GM19043 (cell line): ENCODE data around the gene FAM90A26.
"Not testable (repeated sequence)": the region's sequence is repeated elsewhere in the genome, so short reads cannot be mapped to it uniquely, and the experiment has no call there.

Experiments used
- ATAC-seq: cut with Tn5 transposase; IDR thresholded peaks from one replicate; pipeline ENCODE4 v1.9.1; 2021; ENCODE audit warnings: low read depth; ENCODE audit not compliant: unreplicated experiment

FAM90A26 gene

DNA sequence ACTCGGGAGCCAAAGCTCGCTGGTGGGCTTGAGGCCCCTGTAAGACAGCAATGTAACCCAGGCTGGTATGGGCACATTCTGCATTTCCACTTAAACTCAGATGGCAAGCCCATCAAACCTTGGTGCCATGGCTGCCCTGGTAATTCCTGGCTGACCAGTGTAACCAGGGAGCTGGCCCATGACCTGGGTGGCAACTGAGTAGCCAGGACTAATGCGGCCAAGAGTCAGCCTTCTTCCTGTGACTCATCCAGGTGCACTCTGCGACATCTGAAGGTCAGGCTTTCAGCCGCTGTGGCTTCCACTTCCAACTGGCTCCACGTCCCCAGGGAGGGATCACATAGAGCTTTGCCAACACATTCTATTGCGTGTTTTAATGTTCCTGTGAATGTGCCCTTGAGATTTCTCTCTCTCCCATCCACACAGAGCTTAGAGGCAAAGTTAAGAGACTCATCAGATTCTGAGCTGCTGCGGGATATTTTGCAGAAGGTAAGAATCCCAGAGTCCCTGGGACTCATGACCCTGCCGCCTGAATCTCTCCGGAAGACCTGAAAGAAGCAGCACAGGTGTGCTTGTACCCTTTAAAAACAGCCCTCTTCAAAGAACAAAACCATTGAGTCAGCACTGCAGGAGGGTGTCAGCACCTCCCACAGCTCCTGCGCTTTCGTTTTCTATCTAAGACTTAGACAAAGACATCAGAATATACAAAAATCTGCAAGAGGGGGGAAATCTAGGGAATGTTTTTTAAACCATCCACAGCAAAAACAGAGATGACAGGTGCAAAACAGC is 14.9 kb upstream of the FAM90A26 start:
- not testable (repeated sequence) for ATAC-seq

DNA sequence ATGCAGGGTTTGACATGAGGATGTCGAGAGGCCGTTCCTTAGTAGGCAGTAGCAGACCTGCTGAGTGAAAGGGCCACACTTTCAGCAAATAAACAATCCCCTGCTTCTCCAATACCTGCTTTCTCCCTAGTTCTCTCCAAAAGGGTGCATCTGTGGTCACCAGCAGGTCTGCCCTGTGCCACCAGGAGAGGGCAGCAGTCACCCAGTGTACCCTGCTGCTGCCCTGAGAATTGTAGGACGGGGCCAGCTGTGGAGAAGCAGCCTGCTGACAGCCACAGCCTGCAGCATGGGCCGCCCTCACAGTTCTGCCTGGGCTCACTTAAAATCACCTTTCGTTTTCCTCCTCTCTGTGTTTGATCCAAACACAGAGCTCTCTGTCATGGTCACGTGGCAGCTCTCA is 11.8 kb upstream of the FAM90A26 start:
- not testable (repeated sequence) for ATAC-seq

DNA sequence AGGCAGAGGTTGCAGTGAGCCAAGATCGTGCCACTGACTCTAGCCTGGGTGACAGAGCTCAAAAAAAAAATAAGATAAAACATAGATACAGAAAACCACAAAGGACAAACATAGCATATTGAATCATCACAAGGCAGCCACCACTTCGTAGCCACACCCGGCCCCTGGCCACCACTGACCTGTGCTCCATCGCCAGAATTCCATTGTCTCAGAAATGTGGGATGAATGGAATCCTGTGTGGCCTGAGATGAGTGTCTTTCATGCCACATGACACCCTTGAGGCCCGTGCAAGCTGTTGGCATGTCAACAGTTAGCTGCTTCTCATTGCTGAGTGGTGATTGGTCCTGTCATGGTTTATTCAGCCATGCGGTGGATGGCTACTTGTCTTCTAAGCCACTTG is 10.2 kb upstream of the FAM90A26 start:
- not testable (repeated sequence) for ATAC-seq

DNA sequence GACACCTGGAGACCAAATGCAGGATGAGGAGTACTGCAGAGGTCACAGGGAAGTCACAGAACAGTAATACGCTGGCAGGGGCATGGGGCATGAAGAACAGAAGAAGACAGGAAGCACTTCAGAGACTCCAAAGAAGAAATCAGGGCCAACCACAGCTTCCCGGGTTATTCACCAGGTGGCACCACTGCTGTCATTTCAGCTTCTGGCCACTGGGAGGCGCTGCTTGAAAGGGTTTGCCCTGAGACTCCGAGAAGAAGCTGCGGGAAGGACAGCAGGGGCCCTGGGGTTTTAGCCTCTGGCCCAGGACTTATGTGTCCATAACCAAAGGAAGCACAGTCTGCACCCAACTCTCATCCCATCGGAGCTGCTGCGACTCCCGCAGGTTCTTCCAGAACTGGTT is 4.2 kb upstream of the FAM90A26 start:
- ATAC-seq: not testable (repeated sequence)

DNA sequence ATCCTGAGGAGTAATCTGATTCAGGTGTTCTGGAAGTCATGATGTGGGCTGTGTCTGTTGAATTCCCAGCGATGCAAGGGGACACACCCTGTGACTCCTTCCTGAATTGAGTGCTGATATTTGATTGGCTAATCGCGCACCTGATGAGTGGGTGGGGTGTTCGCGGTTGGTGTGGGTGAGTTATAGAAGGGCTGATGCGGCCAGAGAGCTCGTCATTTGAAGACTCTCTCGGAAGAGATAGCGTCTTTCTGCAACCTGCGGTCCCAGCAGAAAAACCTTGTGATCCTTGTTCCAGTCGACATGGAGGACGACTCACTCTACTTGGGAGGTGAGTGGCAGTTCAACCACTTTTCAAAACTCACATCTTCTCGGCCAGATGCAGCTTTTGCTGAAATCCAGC is 40.1 kb downstream of the FAM90A26 start, which contains the start of gene USP17L10:
Gene USP17L10, plus strand, starts transcription at position 301 of the 400 bp plus-strand sequence. Its CDS starts 0 bp downstream, at position 301.
- not testable (repeated sequence) for ATAC-seq

DNA sequence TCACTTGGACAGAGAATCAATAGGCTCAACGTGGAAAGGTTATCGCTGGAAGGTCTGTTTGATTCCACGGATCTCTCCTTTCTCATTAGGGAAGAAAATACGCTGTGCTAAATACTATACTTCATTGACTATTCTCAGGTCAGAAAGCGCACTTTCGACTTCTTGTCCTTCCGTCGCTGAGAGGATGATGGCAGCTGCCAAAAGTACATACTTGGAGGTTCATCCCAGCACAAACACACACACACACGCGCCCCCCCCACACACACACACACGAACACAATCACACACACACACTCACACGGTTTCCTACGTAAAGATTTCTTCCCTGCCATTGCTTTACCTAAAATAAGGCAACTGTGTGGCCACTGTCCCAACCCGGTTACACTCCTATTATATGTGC is 44.5 kb downstream of the FAM90A26 start:
- ATAC-seq: not testable (repeated sequence)

DNA sequence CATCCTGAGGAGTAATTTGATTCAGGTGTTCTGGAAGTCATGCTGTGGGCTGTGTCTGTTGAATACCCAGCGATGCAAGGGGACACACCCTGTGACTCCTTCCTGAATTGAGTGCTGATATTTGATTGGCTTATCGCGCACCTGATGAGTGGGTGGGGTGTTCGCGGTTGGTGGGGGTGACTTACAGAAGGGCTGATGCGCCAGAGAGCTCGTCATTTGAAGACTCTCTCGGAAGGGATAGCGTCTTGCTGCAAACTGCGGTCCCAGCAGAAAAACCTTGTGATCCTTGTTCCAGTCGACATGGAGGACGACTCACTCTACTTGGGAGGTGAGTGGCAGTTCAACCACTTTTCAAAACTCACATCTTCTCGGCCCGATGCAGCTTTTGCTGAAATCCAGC is 44.9 kb downstream of the FAM90A26 start, which contains the start of gene USP17L11:
Gene USP17L11, plus strand, starts transcription at position 301 of the 400 bp plus-strand sequence. Its CDS starts 0 bp downstream, at position 301.
- ATAC-seq: not testable (repeated sequence)

DNA sequence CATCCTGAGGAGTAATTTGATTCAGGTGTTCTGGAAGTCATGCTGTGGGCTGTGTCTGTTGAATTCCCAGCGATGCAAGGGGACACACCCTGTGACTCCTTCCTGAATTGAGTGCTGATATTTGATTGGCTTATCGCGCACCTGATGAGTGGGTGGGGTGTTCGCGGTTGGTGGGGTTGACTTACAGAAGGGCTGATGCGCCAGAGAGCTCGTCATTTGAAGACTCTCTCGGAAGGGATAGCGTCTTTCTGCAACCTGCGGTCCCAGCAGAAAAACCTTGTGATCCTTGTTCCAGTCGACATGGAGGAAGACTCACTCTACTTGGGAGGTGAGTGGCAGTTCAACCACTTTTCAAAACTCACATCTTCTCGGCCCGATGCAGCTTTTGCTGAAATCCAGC is 49.6 kb downstream of the FAM90A26 start, which contains the start of gene USP17L12:
Gene USP17L12, plus strand, starts transcription at position 301 of the 400 bp plus-strand sequence. Its CDS starts 0 bp downstream, at position 301.
- ATAC-seq: not testable (repeated sequence)

DNA sequence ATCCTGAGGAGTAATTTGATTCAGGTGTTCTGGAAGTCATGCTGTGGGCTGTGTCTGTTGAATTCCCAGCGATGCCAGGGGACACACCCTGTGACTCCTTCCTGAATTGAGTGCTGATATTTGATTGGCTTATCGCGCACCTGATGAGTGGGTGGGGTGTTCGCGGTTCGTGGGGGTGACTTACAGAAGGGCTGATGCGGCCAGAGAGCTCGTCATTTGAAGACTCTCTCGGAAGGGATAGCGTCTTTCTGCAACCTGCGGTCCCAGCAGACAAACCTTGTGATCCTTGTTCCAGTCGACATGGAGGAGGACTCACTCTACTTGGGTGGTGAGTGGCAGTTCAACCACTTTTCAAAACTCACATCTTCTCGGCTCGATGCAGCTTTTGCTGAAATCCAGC is 54.4 kb downstream of the FAM90A26 start, which contains the start of gene USP17L13:
Gene USP17L13, plus strand, starts transcription at position 301 of the 400 bp plus-strand sequence. Its CDS starts 0 bp downstream, at position 301.
- ATAC-seq: not testable (repeated sequence)
